KMS-11 (cell line): ENCODE data around the gene CCSER1.

Experiments used
- H2AFZ ChIP-seq: fragments of 200-600 bp; sonication (generic); 2 replicates; pipeline ENCODE4 v1.6.1; 2016; ENCODE audit warnings: antibody characterized with exemption, mixed run types, low read depth
- H3K27ac ChIP-seq: fragments of 200-600 bp; sonication (generic); 2 replicates; pipeline ENCODE4 v1.6.1; 2016; ENCODE audit warnings: mild to moderate bottlenecking, mixed run types
- H3K27me3 ChIP-seq: fragments of 200-600 bp; sonication (generic); 2 replicates; pipeline ENCODE4 v1.6.1; 2017; ENCODE audit warnings: mild to moderate bottlenecking, low read depth, mixed run types, moderate library complexity; ENCODE audit not compliant: insufficient read depth
- H3K36me3 ChIP-seq: fragments of 200-600 bp; sonication (generic); 2 replicates; pipeline ENCODE4 v1.6.1; 2017; ENCODE audit warnings: mild to moderate bottlenecking, mixed run types; ENCODE audit not compliant: insufficient read depth
- H3K4me1 ChIP-seq: fragments of 200-600 bp; sonication (generic); 2 replicates; pipeline ENCODE4 v1.6.1; 2016; ENCODE audit warnings: mild to moderate bottlenecking, low read depth, mixed run types; ENCODE audit not compliant: poor library complexity, severe bottlenecking
- H3K4me2 ChIP-seq: fragments of 200-600 bp; sonication (generic); 2 replicates; pipeline ENCODE4 v1.7.0; 2016; ENCODE audit warnings: mild to moderate bottlenecking, mixed run types
- H3K4me3 ChIP-seq: fragments of 200-600 bp; sonication (generic); IDR thresholded peaks from 2 replicates; pipeline ENCODE4 v1.6.1; 2017; ENCODE audit warnings: low read depth, low read length, mixed read lengths; ENCODE audit not compliant: insufficient read depth
- H3K79me2 ChIP-seq: fragments of 200-600 bp; sonication (generic); 2 replicates; pipeline ENCODE4 v1.6.1; 2016; ENCODE audit warnings: low read depth, mixed run types; ENCODE audit not compliant: insufficient read depth
- H3K9ac ChIP-seq: fragments of 200-600 bp; sonication (generic); 2 replicates; pipeline ENCODE4 v1.6.1; 2016; ENCODE audit warnings: mild to moderate bottlenecking, mixed run types
- H4K20me1 ChIP-seq: fragments of 200-600 bp; sonication (generic); 2 replicates; pipeline ENCODE4 v1.6.1; 2016; ENCODE audit warnings: mild to moderate bottlenecking, mixed run types; ENCODE audit not compliant: insufficient read depth
- TF ChIP-seq, protein P1 (sequence below): fragments of 200-600 bp; sonication (generic); conservative IDR thresholded peaks from 2 replicates; pipeline ENCODE4 v1.6.1; 2017; ENCODE audit warnings: low read depth, mild to moderate bottlenecking, antibody characterized with exemption, low read length, moderate library complexity, mixed read lengths

Gene CCSER1

DNA sequence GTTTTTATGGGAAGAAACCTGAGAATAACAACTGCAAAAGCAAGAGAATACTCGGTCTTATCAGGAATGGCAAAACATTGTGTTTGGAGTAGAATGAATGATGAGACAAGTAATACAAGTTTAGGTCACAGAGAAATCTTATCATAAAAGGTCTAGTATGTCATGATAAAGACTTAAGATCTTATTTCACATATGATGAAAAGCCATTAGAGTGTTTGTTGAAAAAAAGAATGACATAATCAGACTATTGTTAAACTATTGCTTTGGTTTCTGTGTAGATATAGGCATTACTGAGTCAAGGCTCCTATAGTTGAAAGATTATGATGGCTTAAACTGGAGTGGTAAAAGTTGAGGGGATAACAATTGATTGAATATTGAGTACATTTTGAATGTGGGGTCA, 603.6 kb downstream of the CCSER1 start:
- H3K27me3 ChIP-seq: no peaks in the 10 kb centered on the region
- no peak overlapping the region for H3K27ac ChIP-seq
- no peaks in the 10 kb centered on the region for H4K20me1 ChIP-seq
- no peak overlapping the region for H3K9ac ChIP-seq
- no peak overlapping the region for H2AFZ ChIP-seq
- no peaks in the 10 kb centered on the region for H3K4me1 ChIP-seq
- H3K4me3 ChIP-seq: no peak overlapping the region
- TF ChIP-seq, protein P1, sequence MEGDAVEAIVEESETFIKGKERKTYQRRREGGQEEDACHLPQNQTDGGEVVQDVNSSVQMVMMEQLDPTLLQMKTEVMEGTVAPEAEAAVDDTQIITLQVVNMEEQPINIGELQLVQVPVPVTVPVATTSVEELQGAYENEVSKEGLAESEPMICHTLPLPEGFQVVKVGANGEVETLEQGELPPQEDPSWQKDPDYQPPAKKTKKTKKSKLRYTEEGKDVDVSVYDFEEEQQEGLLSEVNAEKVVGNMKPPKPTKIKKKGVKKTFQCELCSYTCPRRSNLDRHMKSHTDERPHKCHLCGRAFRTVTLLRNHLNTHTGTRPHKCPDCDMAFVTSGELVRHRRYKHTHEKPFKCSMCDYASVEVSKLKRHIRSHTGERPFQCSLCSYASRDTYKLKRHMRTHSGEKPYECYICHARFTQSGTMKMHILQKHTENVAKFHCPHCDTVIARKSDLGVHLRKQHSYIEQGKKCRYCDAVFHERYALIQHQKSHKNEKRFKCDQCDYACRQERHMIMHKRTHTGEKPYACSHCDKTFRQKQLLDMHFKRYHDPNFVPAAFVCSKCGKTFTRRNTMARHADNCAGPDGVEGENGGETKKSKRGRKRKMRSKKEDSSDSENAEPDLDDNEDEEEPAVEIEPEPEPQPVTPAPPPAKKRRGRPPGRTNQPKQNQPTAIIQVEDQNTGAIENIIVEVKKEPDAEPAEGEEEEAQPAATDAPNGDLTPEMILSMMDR: no peak
- H3K36me3 ChIP-seq: no peaks in the 10 kb centered on the region
- no peak overlapping the region for H3K4me2 ChIP-seq
- H3K79me2 ChIP-seq: no peaks in the 10 kb centered on the region

DNA sequence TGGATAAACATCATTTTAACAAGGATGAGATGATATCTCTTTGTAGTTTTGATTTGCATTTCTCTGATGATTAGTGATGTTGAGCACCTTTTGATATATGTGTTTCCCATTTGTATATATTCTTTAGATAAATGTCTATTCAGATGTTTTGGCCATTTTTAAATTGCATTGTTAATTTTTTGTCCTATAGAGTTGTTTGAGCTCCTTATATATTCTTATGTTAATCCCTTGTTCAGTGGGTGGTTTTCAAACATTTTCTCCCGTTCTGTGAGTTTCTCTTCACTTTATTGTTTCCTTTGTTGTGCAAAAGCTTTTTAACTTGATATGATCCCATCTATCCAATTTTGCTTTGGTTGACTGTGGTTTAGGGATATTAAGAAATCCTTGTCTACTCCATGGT, 606.0 kb downstream of the CCSER1 start:
- Histone ChIP-seq H3K27me3 (no peaks in the 10 kb centered on the region), H3K4me3 (no peak overlapping the region), H4K20me1 (no peaks in the 10 kb centered on the region), H2AFZ (no peak overlapping the region), H3K4me1 (no peaks in the 10 kb centered on the region), H3K27ac (no peak overlapping the region), H3K36me3 (no peaks in the 10 kb centered on the region), H3K79me2 (no peaks in the 10 kb centered on the region), H3K4me2 (no peak overlapping the region), H3K9ac (no peak overlapping the region)
- TF ChIP-seq, protein P1: no peak

DNA sequence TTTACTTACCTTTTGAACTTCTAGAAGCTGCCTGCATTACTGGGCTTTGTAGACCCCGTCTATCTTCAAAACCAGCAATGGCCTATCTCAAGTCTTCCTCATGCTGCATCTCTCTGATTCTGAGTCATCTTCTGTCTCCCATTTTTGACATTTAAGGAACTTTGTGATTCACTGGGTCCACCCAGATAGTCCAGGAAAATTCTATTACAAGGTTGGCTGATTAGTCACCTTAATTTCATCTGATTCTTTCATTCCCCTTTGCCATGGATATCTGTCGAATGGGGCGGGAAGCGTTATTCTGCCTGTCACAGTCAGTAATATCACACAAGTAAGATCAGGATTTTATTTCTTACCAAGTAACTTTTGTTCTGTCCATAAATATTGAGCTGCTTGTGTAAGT, 618.0 kb downstream of the CCSER1 start:
- no peak overlapping the region for H3K4me2 ChIP-seq

DNA sequence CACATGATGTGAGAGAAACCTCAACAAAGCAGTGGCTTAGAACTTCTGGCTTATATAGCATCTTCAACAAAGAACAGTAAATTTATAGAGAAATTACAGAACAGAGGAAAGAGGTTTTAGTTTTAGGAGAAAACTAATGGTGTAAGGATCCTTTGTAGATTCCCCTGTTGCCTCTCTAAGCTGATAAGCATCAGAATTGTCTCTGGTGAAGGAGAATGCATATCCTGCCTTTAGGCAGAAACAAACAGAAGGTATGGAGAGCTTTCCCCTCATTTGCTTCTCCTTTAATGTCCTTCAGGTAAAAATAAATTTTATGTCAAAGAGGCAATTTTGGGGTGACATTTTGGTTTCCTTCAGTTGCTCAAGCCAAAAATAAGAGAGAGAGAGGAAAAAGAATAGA, 625.9 kb downstream of the CCSER1 start:
- Histone ChIP-seq H3K27ac (no peak overlapping the region), H3K9ac (no peak overlapping the region), H3K4me2 (no peak overlapping the region), H3K79me2 (no peaks in the 10 kb centered on the region), H3K4me1 (no peaks in the 10 kb centered on the region), H2AFZ (no peak overlapping the region), H3K36me3 (no peaks in the 10 kb centered on the region), H3K4me3 (no peak overlapping the region), H4K20me1 (no peaks in the 10 kb centered on the region), H3K27me3 (no peaks in the 10 kb centered on the region)
- TF ChIP-seq, protein P1: no peak

More for the DNA sequence above, 618.0 kb downstream of the CCSER1 start:
- Histone ChIP-seq H3K27me3 (no peaks in the 10 kb centered on the region), H3K9ac (no peak overlapping the region), H4K20me1 (no peaks in the 10 kb centered on the region), H3K36me3 (no peaks in the 10 kb centered on the region), H2AFZ (no peak overlapping the region), H3K27ac (no peak overlapping the region), H3K4me1 (no peaks in the 10 kb centered on the region), H3K79me2 (no peaks in the 10 kb centered on the region), H3K4me3 (no peak overlapping the region)
- TF ChIP-seq, protein P1: no peak

DNA sequence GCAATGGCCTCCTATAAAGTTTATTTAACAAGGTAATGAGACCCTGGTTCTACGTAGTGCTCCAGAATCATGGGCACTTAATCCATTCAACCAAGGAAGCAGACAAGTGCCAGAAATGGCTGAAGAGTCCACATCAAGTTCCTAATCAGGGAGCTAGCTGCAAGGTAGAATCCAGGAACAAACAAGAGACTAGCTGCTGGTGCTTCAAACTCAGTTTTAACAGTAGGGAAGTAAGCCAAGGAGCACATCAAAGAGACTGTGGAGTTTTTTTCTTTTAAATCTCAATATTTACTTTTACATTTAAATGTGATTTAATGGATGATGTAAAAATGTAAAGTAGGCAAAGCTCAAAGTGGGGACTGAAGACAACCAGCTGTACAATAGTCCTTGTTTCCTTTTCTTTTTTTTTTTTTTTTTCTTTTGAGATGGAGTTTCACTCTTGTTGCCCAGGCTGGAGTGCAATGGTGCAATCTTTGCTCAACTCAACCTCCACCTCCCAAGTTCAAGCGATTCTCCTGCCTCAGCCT, 630.4 kb downstream of the CCSER1 start:
- no peak overlapping the region for H3K4me3 ChIP-seq
- H3K27me3 ChIP-seq: no peaks in the 10 kb centered on the region
- no peaks in the 10 kb centered on the region for H3K36me3 ChIP-seq
- H3K4me1 ChIP-seq: no peaks in the 10 kb centered on the region
- no peaks in the 10 kb centered on the region for H4K20me1 ChIP-seq
- no peak overlapping the region for H2AFZ ChIP-seq
- H3K79me2 ChIP-seq: no peaks in the 10 kb centered on the region
- H3K9ac ChIP-seq: no peak overlapping the region
- no peak overlapping the region for H3K27ac ChIP-seq
- TF ChIP-seq, protein P1: no peak
- H3K4me2 ChIP-seq: no peak overlapping the region
